SK-N-SH treated with all-trans-retinoic acid at 6 μM for 48 hours (cell line): Measurements from ENCODE around the gene NRARP.

Experiments used
- ATAC-seq: fragments of 200-7000 bp; cut with Tn5 transposase; 3 replicates; pipeline ENCODE4 v1.9.1; 2020; ENCODE audit warnings: mild to moderate bottlenecking, moderate library complexity
- ARNTL ChIP-seq: fragments of 450-650 bp; formaldehyde crosslinking; IDR thresholded peaks from 2 replicates; pipeline ENCODE4 v1.5.0; 2020; ENCODE audit warnings: low read depth, mild to moderate bottlenecking, moderate library complexity, borderline replicate concordance
- BACH2 ChIP-seq: fragments of 250-450 bp; sonication (Bioruptor Pico); IDR thresholded peaks from 2 replicates; pipeline ENCODE4 v1.9.0; 2021; ENCODE audit warnings: mild to moderate bottlenecking, borderline replicate concordance
- CSDC2 ChIP-seq: fragments of 250-450 bp; sonication (Bioruptor Pico); IDR thresholded peaks from 2 replicates; pipeline ENCODE4 v1.5.0; 2020; ENCODE audit warnings: mild to moderate bottlenecking, moderate library complexity
- ESRRG ChIP-seq: fragments of 250-450 bp; sonication (Bioruptor Pico); IDR thresholded peaks from 2 replicates; pipeline ENCODE4 v1.6.1; 2021; ENCODE audit warnings: mild to moderate bottlenecking
- GLIS3 ChIP-seq: fragments of 250-450 bp; sonication (Bioruptor Pico); IDR thresholded peaks from 2 replicates; pipeline ENCODE4 v1.5.0; 2020; ENCODE audit warnings: mild to moderate bottlenecking, moderate library complexity
- ISL1 ChIP-seq: fragments of 250-450 bp; sonication (Bioruptor Pico); IDR thresholded peaks from 2 replicates; pipeline ENCODE4 v2.1.2; 2022; ENCODE audit warnings: mild to moderate bottlenecking, moderate library complexity
- OSR1 ChIP-seq: fragments of 250-450 bp; sonication (Bioruptor Pico); IDR thresholded peaks from 2 replicates; pipeline ENCODE4 v1.8.0; 2022; ENCODE audit warnings: moderate library complexity, mild to moderate bottlenecking, inconsistent platforms
- PPARA ChIP-seq: fragments of 250-450 bp; sonication (Bioruptor Pico); IDR thresholded peaks from 2 replicates; pipeline ENCODE4 v1.5.0; 2020; ENCODE audit warnings: mild to moderate bottlenecking, borderline replicate concordance
- RARB ChIP-seq: fragments of 250-450 bp; sonication (Bioruptor Pico); IDR thresholded peaks from 2 replicates; pipeline ENCODE4 v1.8.0; 2021; ENCODE audit warnings: mild to moderate bottlenecking, moderate library complexity
- SNAI2 ChIP-seq: fragments of 250-450 bp; sonication (Bioruptor Pico); IDR thresholded peaks from 2 replicates; pipeline ENCODE4 v1.5.0; 2020; ENCODE audit warnings: mild to moderate bottlenecking, moderate library complexity
- TCF4 ChIP-seq: fragments of 250-450 bp; sonication (Bioruptor Pico); IDR thresholded peaks from 2 replicates; pipeline ENCODE4 v1.8.0; 2021; ENCODE audit warnings: mild to moderate bottlenecking, moderate library complexity, borderline replicate concordance
- TOX ChIP-seq: fragments of 250-450 bp; sonication (Bioruptor Pico); IDR thresholded peaks from 2 replicates; pipeline ENCODE4 v1.8.0; 2021; ENCODE audit warnings: mild to moderate bottlenecking, moderate library complexity, borderline replicate concordance
- ZC3H10 ChIP-seq: fragments of 250-450 bp; sonication (Bioruptor Pico); IDR thresholded peaks from 2 replicates; pipeline ENCODE4 v1.5.1; 2021; ENCODE audit warnings: mild to moderate bottlenecking, moderate library complexity
- ZFP3 ChIP-seq: fragments of 250-450 bp; sonication (Bioruptor Pico); IDR thresholded peaks from 2 replicates; pipeline ENCODE4 v1.5.0; 2020; ENCODE audit warnings: mild to moderate bottlenecking, moderate library complexity
- ZFP30 ChIP-seq: fragments of 450-650 bp; formaldehyde crosslinking; IDR thresholded peaks from 2 replicates; pipeline ENCODE4 v1.5.0; 2022; ENCODE audit warnings: mild to moderate bottlenecking, moderate library complexity
- ZNF565 ChIP-seq: fragments of 450-650 bp; formaldehyde crosslinking; conservative IDR thresholded peaks from 2 replicates; pipeline ENCODE4 v1.5.0; 2020; ENCODE audit warnings: low read depth, mild to moderate bottlenecking, moderate library complexity
- ZNF70 ChIP-seq: fragments of 450-650 bp; formaldehyde crosslinking; IDR thresholded peaks from 2 replicates; pipeline ENCODE4 v1.5.0; 2020; ENCODE audit warnings: mild to moderate bottlenecking, moderate library complexity
- ZNF8 ChIP-seq: fragments of 450-650 bp; formaldehyde crosslinking; IDR thresholded peaks from 2 replicates; pipeline ENCODE4 v1.5.0; 2020; ENCODE audit warnings: mild to moderate bottlenecking, moderate library complexity
- TF ChIP-seq, protein P1 (sequence below): fragments of 250-450 bp; sonication (Bioruptor Pico); IDR thresholded peaks from 2 replicates; pipeline ENCODE4 v1.5.0; 2020; ENCODE audit warnings: mild to moderate bottlenecking, moderate library complexity
- TF ChIP-seq, protein P2 (sequence below): fragments of 250-450 bp; sonication (Bioruptor Pico); IDR thresholded peaks from 2 replicates; pipeline ENCODE4 v1.8.0; 2021; ENCODE audit warnings: low read depth, mild to moderate bottlenecking, moderate library complexity, borderline replicate concordance
- TF ChIP-seq, protein P3 (sequence below): fragments of 250-450 bp; sonication (Bioruptor Pico); IDR thresholded peaks from 2 replicates; pipeline ENCODE4 v1.5.1; 2021; ENCODE audit warnings: mild to moderate bottlenecking, moderate library complexity
- TF ChIP-seq, protein P4 (sequence below): fragments of 250-450 bp; sonication (Bioruptor Pico); IDR thresholded peaks from 2 replicates; pipeline ENCODE4 v1.8.0; 2020; ENCODE audit warnings: mild to moderate bottlenecking, moderate library complexity, borderline replicate concordance

Gene NRARP

DNA sequence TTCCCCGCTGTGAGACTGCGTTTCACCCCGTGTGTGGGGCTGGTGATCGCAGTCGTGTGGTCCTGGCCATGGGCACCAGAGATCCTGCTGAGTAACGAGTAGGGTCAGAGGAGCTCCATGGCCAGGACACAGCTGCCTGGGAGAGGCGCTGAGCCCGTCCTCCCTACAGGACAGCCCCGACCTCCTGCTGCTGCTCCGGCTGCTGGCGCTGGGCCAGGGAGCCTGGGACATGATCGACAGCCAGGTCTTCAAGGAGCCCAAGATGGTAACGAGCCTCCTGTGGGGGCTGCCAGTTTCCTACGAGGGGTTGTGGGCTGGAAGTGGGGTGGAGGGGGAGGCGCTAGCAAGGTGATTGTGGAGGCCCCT is 35.9 kb downstream of the NRARP start (continued):
- TF ChIP-seq, protein P1, sequence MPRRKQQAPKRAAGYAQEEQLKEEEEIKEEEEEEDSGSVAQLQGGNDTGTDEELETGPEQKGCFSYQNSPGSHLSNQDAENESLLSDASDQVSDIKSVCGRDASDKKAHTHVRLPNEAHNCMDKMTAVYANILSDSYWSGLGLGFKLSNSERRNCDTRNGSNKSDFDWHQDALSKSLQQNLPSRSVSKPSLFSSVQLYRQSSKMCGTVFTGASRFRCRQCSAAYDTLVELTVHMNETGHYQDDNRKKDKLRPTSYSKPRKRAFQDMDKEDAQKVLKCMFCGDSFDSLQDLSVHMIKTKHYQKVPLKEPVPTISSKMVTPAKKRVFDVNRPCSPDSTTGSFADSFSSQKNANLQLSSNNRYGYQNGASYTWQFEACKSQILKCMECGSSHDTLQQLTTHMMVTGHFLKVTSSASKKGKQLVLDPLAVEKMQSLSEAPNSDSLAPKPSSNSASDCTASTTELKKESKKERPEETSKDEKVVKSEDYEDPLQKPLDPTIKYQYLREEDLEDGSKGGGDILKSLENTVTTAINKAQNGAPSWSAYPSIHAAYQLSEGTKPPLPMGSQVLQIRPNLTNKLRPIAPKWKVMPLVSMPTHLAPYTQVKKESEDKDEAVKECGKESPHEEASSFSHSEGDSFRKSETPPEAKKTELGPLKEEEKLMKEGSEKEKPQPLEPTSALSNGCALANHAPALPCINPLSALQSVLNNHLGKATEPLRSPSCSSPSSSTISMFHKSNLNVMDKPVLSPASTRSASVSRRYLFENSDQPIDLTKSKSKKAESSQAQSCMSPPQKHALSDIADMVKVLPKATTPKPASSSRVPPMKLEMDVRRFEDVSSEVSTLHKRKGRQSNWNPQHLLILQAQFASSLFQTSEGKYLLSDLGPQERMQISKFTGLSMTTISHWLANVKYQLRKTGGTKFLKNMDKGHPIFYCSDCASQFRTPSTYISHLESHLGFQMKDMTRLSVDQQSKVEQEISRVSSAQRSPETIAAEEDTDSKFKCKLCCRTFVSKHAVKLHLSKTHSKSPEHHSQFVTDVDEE (CRISPR knock-in tag), result no peak
- TF ChIP-seq GLIS3, result no peak
- TF ChIP-seq ZNF70, result no peak

DNA sequence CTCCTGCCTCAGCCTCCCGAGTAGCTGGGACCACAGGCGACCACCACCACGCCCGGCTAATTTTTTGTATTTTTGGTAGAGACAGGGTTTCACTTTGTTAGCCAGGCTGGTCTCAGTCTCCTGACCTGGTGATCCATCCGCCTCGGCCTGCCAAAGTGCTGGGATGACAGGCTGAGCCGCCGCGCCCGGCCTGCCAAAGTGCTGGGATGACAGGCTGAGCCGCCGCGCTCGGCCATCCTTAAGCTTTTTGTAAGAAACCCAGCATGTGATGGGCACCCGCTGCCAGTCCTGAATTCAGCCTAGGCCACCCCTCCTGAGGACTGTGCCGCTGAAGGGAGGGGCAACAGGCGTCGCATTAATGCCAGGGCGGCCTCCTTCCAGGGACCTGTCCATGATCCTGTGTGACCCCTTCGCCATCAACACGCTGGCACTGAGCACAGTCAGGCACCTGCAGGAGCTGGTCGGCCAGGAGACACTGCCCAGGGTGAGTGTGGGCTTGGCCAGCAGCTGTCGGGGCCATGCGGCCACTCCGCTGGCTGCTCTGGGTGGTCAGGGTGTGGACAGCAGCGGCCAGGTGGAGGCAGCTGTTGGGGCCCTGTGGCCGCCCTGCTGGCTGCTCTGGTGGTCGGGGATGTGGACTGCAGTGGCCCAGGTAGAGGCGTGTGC is 36.4 kb downstream of the NRARP start:
- no peak for ATAC-seq
- TF ChIP-seq ZFP3 (no peak), SNAI2 (CRISPR knock-in tag) (no peak), ESRRG (CRISPR knock-in tag) (no peak), PPARA (no peak), TOX (no peak), ARNTL (CRISPR knock-in tag) (no peak), CSDC2 (CRISPR knock-in tag) (no peak), ZC3H10 (CRISPR knock-in tag) (no peak), ZNF565 (CRISPR knock-in tag) (no peak), TCF4 (CRISPR knock-in tag) (no peak)
- TF ChIP-seq, protein P2, sequence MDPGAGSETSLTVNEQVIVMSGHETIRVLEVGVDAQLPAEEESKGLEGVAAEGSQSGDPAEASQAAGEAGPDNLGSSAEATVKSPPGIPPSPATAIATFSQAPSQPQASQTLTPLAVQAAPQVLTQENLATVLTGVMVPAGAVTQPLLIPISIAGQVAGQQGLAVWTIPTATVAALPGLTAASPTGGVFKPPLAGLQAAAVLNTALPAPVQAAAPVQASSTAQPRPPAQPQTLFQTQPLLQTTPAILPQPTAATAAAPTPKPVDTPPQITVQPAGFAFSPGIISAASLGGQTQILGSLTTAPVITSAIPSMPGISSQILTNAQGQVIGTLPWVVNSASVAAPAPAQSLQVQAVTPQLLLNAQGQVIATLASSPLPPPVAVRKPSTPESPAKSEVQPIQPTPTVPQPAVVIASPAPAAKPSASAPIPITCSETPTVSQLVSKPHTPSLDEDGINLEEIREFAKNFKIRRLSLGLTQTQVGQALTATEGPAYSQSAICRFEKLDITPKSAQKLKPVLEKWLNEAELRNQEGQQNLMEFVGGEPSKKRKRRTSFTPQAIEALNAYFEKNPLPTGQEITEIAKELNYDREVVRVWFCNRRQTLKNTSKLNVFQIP (CRISPR knock-in tag), result no peak

DNA sequence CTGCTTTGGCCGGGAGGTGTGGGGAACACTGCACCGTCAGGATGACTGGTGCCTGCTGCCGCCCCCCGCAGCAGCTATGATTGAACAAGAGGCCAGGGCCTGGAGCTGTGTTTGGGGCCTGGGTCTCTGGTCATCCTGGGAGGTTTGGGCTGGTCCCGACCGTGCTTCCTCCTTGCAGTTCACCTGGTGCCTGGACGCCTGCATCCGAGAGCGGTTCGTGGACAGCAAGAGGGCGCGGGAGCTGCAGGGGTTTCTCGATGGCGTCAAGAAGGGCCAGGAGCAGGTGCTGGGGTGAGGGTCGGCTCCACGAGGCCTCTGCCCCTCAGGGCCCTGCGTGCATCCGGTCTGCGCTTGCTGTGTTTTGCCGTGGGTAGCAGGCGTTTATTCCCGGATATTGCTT is 38.0 kb downstream of the NRARP start:
- no peak for ATAC-seq
- TF ChIP-seq GLIS3 (no peak), ZFP30 (CRISPR knock-in tag) (no peak), TCF4 (CRISPR knock-in tag) (no peak)
- TF ChIP-seq, all 23 proteins: peak for 0

DNA sequence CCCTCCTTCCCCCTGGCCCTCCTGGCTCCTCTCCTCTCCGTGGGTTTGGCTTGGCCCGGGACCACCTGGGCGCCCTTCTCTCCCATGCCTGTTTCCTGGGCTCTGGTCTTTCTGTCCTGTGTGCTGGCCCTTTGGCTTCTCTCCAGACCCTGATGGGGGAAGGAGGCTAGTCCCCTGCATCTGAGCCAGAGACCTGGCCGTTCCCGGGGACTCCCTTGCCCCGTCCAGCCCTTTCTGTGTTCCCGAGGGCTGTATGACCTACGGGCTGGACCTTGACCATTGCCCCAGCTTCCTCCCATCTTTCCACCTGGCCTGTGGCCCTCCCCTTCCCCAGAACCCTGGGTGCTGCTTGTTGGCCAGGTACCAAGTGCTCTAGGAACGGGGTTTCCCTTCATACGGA is 38.6 kb downstream of the NRARP start:
- TF ChIP-seq, protein P3, sequence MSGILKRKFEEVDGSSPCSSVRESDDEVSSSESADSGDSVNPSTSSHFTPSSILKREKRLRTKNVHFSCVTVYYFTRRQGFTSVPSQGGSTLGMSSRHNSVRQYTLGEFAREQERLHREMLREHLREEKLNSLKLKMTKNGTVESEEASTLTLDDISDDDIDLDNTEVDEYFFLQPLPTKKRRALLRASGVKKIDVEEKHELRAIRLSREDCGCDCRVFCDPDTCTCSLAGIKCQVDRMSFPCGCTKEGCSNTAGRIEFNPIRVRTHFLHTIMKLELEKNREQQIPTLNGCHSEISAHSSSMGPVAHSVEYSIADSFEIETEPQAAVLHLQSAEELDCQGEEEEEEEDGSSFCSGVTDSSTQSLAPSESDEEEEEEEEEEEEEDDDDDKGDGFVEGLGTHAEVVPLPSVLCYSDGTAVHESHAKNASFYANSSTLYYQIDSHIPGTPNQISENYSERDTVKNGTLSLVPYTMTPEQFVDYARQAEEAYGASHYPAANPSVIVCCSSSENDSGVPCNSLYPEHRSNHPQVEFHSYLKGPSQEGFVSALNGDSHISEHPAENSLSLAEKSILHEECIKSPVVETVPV (CRISPR knock-in tag), result no peak
- TF ChIP-seq SNAI2 (CRISPR knock-in tag) (no peak), BACH2 (no peak), OSR1 (CRISPR knock-in tag) (no peak), CSDC2 (CRISPR knock-in tag) (no peak), RARB (CRISPR knock-in tag) (no peak), ARNTL (CRISPR knock-in tag) (no peak)
- ATAC-seq, result no peak

DNA sequence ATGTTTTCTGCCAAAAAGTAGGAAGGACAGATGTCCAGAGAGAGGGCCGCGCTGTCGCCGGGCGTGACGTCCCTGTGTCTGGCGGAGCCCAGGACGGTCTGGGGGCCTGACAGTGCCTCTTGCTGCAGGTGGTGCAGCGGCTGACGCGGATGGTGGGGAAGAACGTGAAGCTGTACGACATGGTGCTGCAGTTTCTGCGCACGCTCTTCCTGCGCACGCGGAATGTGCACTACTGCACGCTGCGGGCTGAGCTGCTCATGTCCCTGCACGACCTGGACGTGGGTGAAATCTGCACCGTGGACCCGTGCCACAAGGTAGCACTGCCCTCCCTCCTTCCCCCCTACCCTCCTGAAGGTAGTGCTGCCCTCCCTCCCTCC is 39.2 kb downstream of the NRARP start:
- TF ChIP-seq GLIS3 (no peak), OSR1 (CRISPR knock-in tag) (no peak), ZNF8 (CRISPR knock-in tag) (no peak), ZFP3 (no peak), ISL1 (CRISPR knock-in tag) (no peak), ZFP30 (CRISPR knock-in tag) (no peak), ESRRG (CRISPR knock-in tag) (no peak)
- TF ChIP-seq, protein P4, sequence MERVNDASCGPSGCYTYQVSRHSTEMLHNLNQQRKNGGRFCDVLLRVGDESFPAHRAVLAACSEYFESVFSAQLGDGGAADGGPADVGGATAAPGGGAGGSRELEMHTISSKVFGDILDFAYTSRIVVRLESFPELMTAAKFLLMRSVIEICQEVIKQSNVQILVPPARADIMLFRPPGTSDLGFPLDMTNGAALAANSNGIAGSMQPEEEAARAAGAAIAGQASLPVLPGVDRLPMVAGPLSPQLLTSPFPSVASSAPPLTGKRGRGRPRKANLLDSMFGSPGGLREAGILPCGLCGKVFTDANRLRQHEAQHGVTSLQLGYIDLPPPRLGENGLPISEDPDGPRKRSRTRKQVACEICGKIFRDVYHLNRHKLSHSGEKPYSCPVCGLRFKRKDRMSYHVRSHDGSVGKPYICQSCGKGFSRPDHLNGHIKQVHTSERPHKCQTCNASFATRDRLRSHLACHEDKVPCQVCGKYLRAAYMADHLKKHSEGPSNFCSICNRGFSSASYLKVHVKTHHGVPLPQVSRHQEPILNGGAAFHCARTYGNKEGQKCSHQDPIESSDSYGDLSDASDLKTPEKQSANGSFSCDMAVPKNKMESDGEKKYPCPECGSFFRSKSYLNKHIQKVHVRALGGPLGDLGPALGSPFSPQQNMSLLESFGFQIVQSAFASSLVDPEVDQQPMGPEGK, result no peak

DNA sequence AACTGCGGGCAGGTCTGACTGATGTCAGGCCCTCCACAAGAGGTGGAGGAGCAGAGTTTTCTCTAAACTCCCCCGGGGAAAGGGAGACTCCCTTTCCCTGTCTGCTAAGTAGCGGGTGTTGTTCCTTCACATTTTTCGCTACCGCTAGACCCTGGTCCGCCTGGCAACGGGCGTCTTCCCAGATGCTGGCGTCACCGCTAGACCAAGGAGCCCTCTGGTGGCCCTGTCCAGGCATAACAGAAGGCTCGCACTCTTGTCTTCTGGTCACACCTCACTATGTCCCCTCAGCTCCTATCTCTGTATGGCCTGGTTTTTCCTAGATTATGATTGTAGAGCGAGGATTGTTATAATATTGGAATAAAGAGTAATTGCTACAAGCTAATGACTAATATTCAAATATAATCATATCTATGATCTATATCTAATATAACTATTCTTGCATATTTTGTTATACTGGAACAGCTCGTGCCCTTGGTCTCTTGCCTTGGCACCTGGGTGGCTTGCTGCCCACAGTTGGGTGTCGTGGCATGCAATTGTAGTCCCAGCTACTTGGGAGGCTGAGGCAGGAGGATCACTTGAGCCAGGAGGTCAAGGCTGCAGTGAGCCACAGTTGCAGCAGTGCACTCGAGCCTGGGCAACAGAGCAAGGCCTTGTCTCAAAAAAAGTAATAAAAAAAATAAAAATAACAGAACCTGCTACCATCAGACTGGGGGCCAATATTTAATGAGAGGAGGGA is 39.7 kb downstream of the NRARP start:
- 0 out of 3 replicates have a peak, but pooled peaks have one; percentile 41 for ATAC-seq

More for the DNA sequence above, 39.2 kb downstream of the NRARP start:
- no peak for ATAC-seq
